GM13977 (cell line): ENCODE data around the gene RPS10.

ENCODE experiments used
- DNase-seq: peaks from one replicate; pipeline ENCODE4 v3.0.0; 2012; ENCODE audit warnings: low spot score
- CTCF ChIP-seq: IDR thresholded peaks from 2 replicates; pipeline ENCODE4 v1.5.1; 2012; ENCODE audit warnings: mild to moderate bottlenecking, control low read depth; ENCODE audit not compliant: insufficient read depth; ENCODE audit errors: extremely low read depth, missing control alignments
- in situ Hi-C: fragments of 300-500 bp; cut with MboI; formaldehyde crosslinking; loops from one replicate; pipeline ENCODE4 v1.12.0; 2022; ENCODE audit warnings: low sequenced_read_pairs, low pct_unique_long_range_greater_than_20kb, mixed read lengths, inconsistent platforms; ENCODE audit not compliant: unreplicated experiment

Gene RPS10

GRCh38 chr6:34451192-34451591 lies 25.3 kb upstream of the RPS10 start:
- no peak for TF ChIP-seq CTCF
- in situ Hi-C loops: no loop called here
- no peak for DNase-seq

- no peak for DNase-seq
- no peak for TF ChIP-seq CTCF
- in situ Hi-C loops: no loop called here
Measured at GRCh38 chr6:34447910-34448309, 22.0 kb upstream of the RPS10 start.

GRCh38 chr6:34447386-34447785 lies 21.5 kb upstream of the RPS10 start:
- no peak for TF ChIP-seq CTCF
- no peak for DNase-seq
- in situ Hi-C loops: no loop called here

- in situ Hi-C loops: no loop called here
- TF ChIP-seq CTCF: no peak
Measured at GRCh38 chr6:34445313-34445860, 19.5 kb upstream of the RPS10 start.

GRCh38 chr6:34441526-34441925 lies 15.7 kb upstream of the RPS10 start:
- TF ChIP-seq CTCF: no peak
- in situ Hi-C loops: no loop called here
- no peak for DNase-seq

More at GRCh38 chr6:34445313-34445860, 19.5 kb upstream of the RPS10 start:
- DNase-seq: no peak

GRCh38 chr6:34439442-34439841 lies 13.6 kb upstream of the RPS10 start:
- no peak for DNase-seq
- TF ChIP-seq CTCF: no peak
- in situ Hi-C loops: no loop called here

GRCh38 chr6:34438705-34439104 lies 12.8 kb upstream of the RPS10 start:
- DNase-seq: no peak

More at GRCh38 chr6:34438705-34439104, 12.8 kb upstream of the RPS10 start:
- in situ Hi-C loops: no loop called here
- TF ChIP-seq CTCF: no peak
